Measurements from ENCODE around the gene RFC3.
A peak's percentile ranks its signal among the peaks of the same experiment; 100 is the strongest.

Gene RFC3

GRCh38 chr13:33840402-33840801 lies 22.5 kb downstream of the RFC3 start:
- TF ChIP-seq PAX5 (IDR thresholded peaks at IDR 0.05; ENCODE audit: insufficient read depth, low read length, severe bottlenecking): no peak
- no peak for TF ChIP-seq POLR2A (IDR thresholded peaks at IDR 0.05; ENCODE audit: low read depth, low read length)
- TF ChIP-seq POLR2AphosphoS5 (IDR thresholded peaks at IDR 0.05; ENCODE audit: low read depth, low read length): no peak
- DNase-seq (ENCODE audit: insufficient read length, low spot score) (no peak), FAIRE-seq (no peak)

- FAIRE-seq: peak; percentile 71
- TF ChIP-seq SPI1 (IDR thresholded peaks at IDR 0.05; ENCODE audit: low read depth, low read length) (no peak), PAX5 (IDR thresholded peaks at IDR 0.05; ENCODE audit: insufficient read depth, low read length, severe bottlenecking) (no peak), POU2F2 (IDR thresholded peaks at IDR 0.05; ENCODE audit: low read depth, low read length) (no peak), POLR2AphosphoS5 (IDR thresholded peaks at IDR 0.05; ENCODE audit: low read depth, low read length) (no peak), TAF1 (IDR thresholded peaks at IDR 0.05; ENCODE audit: low read depth, low read length) (no peak), POLR2A (IDR thresholded peaks at IDR 0.05; ENCODE audit: low read depth, low read length) (no peak)
- DNase-seq (ENCODE audit: insufficient read length, low spot score): no peak
Observed at GRCh38 chr13:33842207-33842606, 24.3 kb downstream of the RFC3 start.

DNA sequence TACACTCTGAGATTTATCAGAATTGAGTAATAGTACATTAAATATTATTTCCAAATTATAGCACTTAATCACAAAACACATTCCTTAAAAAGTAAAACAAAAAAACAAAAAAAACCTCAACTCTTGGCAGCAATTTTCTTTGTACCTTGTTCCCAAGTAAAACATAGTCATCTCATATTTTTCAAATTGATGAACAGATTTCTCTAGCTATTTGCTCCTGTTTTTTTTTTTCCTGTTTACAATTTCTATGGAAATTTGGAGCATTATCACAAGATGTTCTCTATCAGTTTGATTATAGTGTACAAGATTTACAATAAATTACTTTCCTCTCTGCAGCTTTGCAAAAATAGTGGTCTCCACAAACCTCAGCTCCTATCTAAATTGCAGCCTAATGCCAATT lies 25.0 kb downstream of the RFC3 start:
- DNase-seq (ENCODE audit: insufficient read length, low spot score): no peak
- no peak for FAIRE-seq
- TF ChIP-seq PAX5 (IDR thresholded peaks at IDR 0.05; ENCODE audit: insufficient read depth, low read length, severe bottlenecking) (no peak), POU2F2 (IDR thresholded peaks at IDR 0.05; ENCODE audit: low read depth, low read length) (no peak), SPI1 (IDR thresholded peaks at IDR 0.05; ENCODE audit: low read depth, low read length) (no peak), POLR2A (IDR thresholded peaks at IDR 0.05; ENCODE audit: low read depth, low read length) (no peak), TAF1 (IDR thresholded peaks at IDR 0.05; ENCODE audit: low read depth, low read length) (no peak), POLR2AphosphoS5 (IDR thresholded peaks at IDR 0.05; ENCODE audit: low read depth, low read length) (no peak)

- DNase-seq (ENCODE audit: insufficient read length, low spot score): no peak
- TF ChIP-seq POU2F2 (IDR thresholded peaks at IDR 0.05; ENCODE audit: low read depth, low read length) (no peak), SPI1 (IDR thresholded peaks at IDR 0.05; ENCODE audit: low read depth, low read length) (peak; percentile 25; the same call in 1 of the 2 replicates)
- FAIRE-seq: peak; percentile 52
Observed at GRCh38 chr13:33845572-33846302, 27.8 kb downstream of the RFC3 start.

GRCh38 chr13:33846303-33847062 lies 28.5 kb downstream of the RFC3 start:
- peak; percentile 13 for FAIRE-seq
- TF ChIP-seq POLR2AphosphoS5 (IDR thresholded peaks at IDR 0.05; ENCODE audit: low read depth, low read length) (peak; percentile 60; the same call in 1 of the 2 replicates), SPI1 (IDR thresholded peaks at IDR 0.05; ENCODE audit: low read depth, low read length) (no peak), PAX5 (IDR thresholded peaks at IDR 0.05; ENCODE audit: insufficient read depth, low read length, severe bottlenecking) (no peak), TAF1 (IDR thresholded peaks at IDR 0.05; ENCODE audit: low read depth, low read length) (no peak), POLR2A (IDR thresholded peaks at IDR 0.05; ENCODE audit: low read depth, low read length) (peak; percentile 28; the same call in 1 of the 2 replicates), POU2F2 (IDR thresholded peaks at IDR 0.05; ENCODE audit: low read depth, low read length) (no peak)
- DNase-seq (ENCODE audit: insufficient read length, low spot score): no peak

DNA sequence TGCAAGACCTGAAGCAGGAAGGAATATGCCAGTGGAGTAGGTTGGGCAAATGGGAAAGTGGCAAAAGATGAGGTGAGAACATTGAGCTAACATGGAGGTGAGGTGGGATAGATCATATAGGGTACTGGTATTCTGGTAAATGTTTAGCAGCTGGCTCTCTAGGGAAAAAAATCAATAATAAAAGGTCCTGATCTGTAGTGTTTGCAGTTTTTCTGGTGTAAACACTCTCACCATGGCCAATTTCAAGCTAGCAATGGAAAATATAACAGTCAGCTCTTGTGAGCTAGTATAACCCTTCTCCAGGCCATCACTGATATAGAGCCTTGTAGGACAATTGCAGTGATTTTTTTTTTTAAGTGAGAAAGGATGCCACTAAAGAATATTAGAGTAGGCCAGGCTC lies 31.3 kb downstream of the RFC3 start:
- no peak for TF ChIP-seq POLR2A (IDR thresholded peaks at IDR 0.05; ENCODE audit: low read depth, low read length)
- no peak for TF ChIP-seq POLR2AphosphoS5 (IDR thresholded peaks at IDR 0.05; ENCODE audit: low read depth, low read length)
- no peak for TF ChIP-seq PAX5 (IDR thresholded peaks at IDR 0.05; ENCODE audit: insufficient read depth, low read length, severe bottlenecking)
- no peak for TF ChIP-seq TAF1 (IDR thresholded peaks at IDR 0.05; ENCODE audit: low read depth, low read length)
- no peak for FAIRE-seq

DNA sequence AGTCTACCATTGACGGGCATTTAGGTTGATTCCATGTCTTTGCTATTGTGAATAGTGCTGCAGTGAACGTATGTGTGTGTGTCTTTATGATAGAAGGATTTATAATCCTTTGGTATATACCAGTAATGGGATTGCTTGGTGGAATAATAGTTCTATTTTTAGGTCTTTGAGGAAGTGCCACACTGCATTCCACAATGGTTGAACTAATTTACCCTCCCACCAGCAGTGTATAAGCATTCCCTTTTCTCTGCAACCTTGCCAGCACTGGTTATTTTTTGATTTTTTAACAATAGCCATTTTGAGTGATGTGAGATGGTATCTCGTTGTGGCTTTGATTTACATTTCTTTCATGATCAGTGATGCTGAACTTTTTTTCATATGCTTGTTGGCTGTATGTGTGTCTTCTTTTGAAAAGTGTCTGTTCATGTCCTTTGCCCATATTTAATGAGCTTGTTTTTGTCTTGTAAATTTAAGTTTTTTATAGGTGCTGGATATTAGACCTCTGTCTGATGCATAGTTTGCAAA lies 37.5 kb downstream of the RFC3 start:
- no peak for FAIRE-seq
- no peak for TF ChIP-seq POLR2AphosphoS5 (IDR thresholded peaks at IDR 0.05; ENCODE audit: low read depth, low read length)
- TF ChIP-seq POU2F2 (IDR thresholded peaks at IDR 0.05; ENCODE audit: low read depth, low read length): no peak
- TF ChIP-seq POLR2A (IDR thresholded peaks at IDR 0.05; ENCODE audit: low read depth, low read length): no peak
- TF ChIP-seq TAF1 (IDR thresholded peaks at IDR 0.05; ENCODE audit: low read depth, low read length): no peak
- DNase-seq (ENCODE audit: insufficient read length, low spot score): no peak

More for the DNA sequence above, 31.3 kb downstream of the RFC3 start:
- no peak for DNase-seq (ENCODE audit: insufficient read length, low spot score)

DNA sequence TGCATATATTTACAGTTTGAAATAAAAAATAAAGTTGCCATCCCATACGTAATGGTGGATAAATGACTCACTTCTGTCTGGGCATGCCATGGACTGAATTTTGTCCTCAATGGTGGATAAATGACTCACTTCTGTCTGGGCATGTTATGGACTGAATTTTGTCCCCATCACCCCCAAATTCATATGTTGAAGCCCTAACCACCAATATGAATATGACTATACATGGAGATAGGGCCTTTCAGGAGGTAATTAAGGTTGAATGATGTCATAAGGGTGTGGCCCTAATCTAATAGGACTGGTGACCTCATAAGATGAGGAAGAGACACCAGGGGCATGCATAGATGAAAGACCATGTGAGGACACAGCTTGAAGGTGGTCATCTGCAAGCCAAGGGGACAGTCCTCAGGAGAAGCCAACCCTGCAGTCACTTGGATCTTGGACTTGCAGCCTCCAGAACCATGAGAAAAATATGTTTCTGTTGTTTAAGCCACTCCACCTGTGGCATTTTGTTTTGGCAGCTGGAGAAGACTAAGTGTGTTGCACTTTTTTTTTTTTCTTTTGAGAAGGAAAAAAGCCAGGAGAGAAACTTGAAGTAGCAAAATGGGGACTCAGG lies 41.8 kb downstream of the RFC3 start:
- FAIRE-seq: no peak

GRCh38 chr13:33860526-33860925 lies 42.6 kb downstream of the RFC3 start:
- no peak for FAIRE-seq
- DNase-seq (ENCODE audit: insufficient read length, low spot score): no peak
- TF ChIP-seq SPI1 (IDR thresholded peaks at IDR 0.05; ENCODE audit: low read depth, low read length) (no peak), POLR2A (IDR thresholded peaks at IDR 0.05; ENCODE audit: low read depth, low read length) (no peak), POLR2AphosphoS5 (IDR thresholded peaks at IDR 0.05; ENCODE audit: low read depth, low read length) (no peak), TAF1 (IDR thresholded peaks at IDR 0.05; ENCODE audit: low read depth, low read length) (no peak), PAX5 (IDR thresholded peaks at IDR 0.05; ENCODE audit: insufficient read depth, low read length, severe bottlenecking) (no peak), POU2F2 (IDR thresholded peaks at IDR 0.05; ENCODE audit: low read depth, low read length) (no peak)

More for the DNA sequence above, 41.8 kb downstream of the RFC3 start:
- DNase-seq (ENCODE audit: insufficient read length, low spot score): no peak
- TF ChIP-seq POLR2AphosphoS5 (IDR thresholded peaks at IDR 0.05; ENCODE audit: low read depth, low read length): no peak
- TF ChIP-seq SPI1 (IDR thresholded peaks at IDR 0.05; ENCODE audit: low read depth, low read length): no peak
